CD1c-positive myeloid dendritic cell (primary cell): ENCODE measurements around the gene B4GAT1.
A peak's percentile ranks its signal among the peaks of the same experiment; 100 is the strongest.
"Not testable (repeated sequence)": the region's sequence is repeated elsewhere in the genome, so short reads cannot be mapped to it uniquely, and the experiment has no call there.

ENCODE experiments used
- DNase-seq: peaks from one replicate; pipeline ENCODE4 v3.0.0-alpha.2; 2016; ENCODE audit errors: extremely low spot score

B4GAT1 gene

DNA sequence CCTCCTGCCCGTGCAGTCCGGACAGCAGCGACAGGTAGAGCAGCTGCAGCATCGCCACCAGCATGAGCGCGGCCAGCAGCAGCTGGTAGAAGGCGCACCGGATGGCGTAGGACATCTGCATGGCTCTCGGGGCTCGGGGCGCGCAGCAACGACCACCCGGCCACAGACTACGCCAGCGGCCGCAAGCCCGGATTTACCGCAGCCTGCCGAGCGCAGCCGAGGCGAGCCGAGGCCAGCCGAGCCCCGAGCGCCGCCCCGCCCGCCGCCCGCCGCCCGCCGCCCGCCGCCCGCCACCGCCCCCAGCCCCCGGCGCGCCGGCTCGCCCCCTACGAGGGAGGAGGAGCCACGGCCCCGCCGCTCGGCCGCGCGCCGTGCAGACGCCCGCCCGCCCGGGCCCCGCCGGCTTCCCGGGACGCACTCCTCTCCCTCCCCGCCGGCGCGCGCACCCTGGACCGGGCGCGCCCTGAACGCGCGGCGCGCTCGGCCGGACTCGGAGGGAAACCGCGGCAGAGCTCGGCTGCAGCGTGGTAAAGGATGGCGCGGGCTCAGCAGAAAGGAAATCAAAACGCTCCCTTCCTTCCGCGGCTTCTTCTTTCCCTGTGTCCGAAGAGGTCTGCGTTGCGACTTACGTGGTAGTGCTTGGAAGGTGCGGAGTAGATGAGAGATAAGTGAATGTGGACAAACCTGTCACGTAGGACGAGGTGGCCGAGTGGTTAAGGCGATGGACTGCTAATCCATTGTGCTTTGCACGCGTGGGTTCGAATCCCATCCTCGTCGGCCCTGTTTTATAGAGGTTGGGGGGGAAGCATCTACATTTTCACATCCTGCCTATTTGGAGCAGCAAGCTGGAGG lies at the start of gene B4GAT1:
Gene B4GAT1, minus strand, starts transcription at position 205 of the 852 bp plus-strand sequence. Its CDS starts 84 bp downstream, at position 121.
- DNase-seq = peak; percentile 57

GRCh38 chr11:66393954-66394353 lies 46.5 kb upstream of the B4GAT1 start:
- no peak for DNase-seq

GRCh38 chr11:66391322-66391721 lies 43.9 kb upstream of the B4GAT1 start:
- DNase-seq = no peak

DNA sequence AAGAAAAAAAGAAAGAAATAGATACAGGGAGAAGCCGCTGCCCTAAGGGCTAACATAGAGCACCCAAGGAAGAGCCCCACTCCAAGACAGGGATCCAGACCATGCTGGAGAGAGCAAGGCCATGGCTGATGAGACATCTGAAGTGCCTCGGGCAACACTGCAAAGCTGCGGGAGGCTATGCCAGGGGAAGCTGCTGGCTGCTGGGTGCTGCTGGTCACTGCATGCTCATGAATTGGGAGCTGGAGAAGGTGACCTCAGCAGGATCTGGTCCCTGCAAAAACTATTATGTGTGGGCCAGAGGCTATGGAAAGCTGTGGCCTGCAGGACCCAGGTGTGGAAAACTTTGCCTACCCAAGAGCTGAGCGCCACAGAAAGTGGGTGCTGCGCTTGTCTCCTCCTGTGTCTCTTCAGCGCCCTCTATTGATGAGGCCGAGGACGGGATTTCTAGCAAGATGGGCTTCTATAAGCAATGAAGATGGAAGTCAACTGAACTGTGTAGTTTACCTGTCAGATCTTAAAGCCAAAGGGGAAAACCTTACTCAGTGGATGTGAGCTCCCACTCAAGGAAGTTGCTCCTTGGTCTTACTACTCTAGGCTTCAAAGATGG lies 41.5 kb upstream of the B4GAT1 start:
- peak; percentile 78 for DNase-seq

DNA sequence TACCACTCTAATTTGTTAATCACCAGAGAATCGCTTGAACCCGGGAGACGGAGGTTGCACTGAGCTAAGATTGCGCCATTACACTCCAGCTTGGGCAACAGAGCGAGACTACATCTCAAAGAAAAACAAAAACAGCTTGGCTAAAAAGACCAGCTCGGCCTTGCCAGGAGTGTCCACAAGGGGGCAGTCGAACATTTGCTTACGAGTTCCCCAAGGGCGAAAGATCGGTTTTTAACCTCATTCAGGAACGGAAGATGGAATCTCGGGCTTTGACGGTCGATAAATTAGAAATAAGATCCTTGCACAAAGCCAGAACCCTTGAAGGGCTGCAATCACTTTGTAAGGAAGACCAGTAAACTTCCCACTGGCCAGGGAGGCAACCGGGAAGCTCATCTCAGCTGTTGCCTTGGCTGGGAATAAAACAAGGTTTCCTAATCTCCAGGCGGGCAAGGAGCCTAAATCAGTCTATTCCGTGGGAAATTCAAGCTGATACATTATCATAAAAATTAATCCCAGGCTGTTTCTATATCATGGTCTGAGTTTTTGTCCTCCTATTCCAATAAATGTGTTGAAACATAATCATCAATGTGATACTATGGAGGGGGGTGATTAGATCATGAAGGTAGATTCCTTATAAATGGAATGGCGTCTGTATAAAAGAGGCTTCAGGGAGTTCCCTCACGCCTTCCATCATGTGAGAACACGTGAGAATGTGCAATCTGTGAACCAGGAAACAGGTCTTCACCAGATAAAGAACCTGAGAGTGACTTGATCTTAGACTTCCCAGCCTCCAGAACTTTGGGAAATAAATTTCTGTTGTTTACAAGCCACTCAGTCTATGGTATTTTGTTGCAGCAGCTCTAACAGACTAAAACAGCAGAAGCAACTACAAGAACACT lies 39.0 kb upstream of the B4GAT1 start:
- peak; percentile 89 for DNase-seq

- not testable (repeated sequence) for DNase-seq
Observed at GRCh38 chr11:66384316-66384715, 36.9 kb upstream of the B4GAT1 start.

- not testable (repeated sequence) for DNase-seq
Observed at GRCh38 chr11:66380264-66380663, 32.8 kb upstream of the B4GAT1 start.

DNA sequence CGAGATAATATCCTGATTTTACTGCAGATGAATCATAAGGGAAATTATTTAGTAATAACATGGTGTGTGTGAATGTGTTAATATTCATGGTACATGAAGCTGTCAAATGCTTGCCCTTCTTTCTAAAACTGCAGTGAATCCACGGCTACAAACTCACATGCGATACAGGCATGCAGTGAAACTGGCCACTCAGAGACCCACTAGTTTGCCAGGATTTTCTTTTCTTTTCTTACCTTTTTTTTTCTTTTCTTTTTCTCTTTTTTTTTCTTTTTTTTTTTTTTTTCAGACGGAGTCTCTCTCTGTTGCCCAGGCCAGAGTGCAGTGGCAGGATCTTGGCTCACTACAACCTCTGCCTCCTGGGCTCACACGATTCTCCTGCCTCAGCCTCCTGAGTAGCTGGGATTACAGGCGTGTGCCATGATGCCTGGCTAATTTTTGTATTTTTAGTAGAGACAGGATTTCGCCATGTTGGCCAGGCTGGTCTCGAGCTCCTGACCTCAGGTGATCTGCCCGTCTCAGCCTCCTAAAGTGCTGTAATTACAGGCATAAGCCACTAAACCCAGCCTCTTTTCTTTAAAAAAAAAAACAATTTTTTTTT lies 26.4 kb upstream of the B4GAT1 start:
- DNase-seq = not testable (repeated sequence)

- DNase-seq = no peak
Observed at GRCh38 chr11:66373265-66373664, 25.8 kb upstream of the B4GAT1 start.

DNA sequence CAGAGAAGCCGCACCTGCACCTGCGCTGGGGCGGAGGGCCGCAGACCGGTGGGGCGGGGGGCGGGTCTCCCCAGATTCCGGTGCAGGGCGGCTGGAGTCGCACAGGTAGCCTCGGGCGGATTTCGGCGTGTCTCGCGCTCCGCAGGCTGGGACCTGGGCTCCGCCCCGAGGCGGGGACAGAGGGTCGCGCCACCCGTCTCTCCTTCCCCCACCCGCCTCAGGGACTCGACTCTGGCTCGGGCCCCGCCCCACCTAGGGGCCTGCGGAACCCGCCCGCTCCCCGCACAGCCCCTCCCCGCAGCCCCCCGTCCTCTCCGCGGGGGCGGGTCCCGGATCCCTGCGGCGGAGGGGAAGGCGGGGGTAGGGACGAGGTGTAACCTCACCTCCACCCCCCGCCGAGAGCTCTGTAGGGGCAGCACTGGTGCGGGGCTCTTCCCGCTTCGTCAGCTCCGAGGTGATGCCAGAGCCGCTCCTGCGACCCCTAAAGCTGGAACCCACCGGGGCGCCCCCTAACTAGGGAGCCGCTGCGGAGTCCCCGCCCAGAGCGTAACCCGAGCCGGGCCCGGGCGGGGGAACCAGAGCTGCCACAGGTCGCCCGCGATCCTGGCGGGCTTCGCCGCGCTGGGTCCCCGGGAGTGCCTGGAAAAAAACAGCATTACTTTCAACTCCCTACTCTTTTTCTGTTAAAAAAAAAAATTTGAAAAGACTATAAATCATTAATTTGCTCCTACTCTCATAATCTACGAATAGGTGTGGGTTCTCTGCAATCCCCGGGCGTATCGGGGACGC lies 24.4 kb upstream of the B4GAT1 start, which contains the start of gene SLC29A2:
Gene SLC29A2, minus strand, starts transcription at position 134 of the 789 bp plus-strand sequence. CDS start 169 bp downstream, outside the sequence.
- peak; percentile 49 for DNase-seq

GRCh38 chr11:66369073-66369894 lies 21.9 kb upstream of the B4GAT1 start:
- DNase-seq = no peak

GRCh38 chr11:66368484-66368883 lies 21.1 kb upstream of the B4GAT1 start:
- no peak for DNase-seq

- DNase-seq = no peak
Observed at GRCh38 chr11:66367561-66368312, 20.3 kb upstream of the B4GAT1 start.

GRCh38 chr11:66366844-66367477 lies 19.5 kb upstream of the B4GAT1 start:
- no peak for DNase-seq

- no peak for DNase-seq
Observed at GRCh38 chr11:66365711-66366619, 18.5 kb upstream of the B4GAT1 start.

DNA sequence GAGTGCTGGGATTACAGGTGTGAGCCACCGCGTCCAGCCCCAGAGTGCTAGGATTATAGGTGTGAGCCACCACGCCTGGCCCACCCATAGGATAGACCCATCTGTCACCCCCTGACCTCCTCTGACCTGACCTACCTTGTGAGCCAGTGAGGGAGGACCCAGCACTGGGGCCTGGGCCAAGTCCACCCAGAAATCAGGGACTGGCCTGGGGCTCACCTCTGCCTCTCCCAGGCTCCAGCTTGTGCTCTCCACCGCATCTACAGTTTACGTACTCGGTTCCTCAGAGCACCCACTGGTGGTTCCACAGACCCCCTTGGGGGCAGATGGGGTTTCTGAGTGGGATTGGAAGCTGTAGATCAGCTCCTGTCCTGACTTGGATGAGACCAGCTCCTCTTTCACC lies 17.7 kb upstream of the B4GAT1 start:
- no peak for DNase-seq

- peak; percentile 70 for DNase-seq
Observed at GRCh38 chr11:66363805-66364535, 16.5 kb upstream of the B4GAT1 start.
